Endothelial cell of umbilical vein (primary cell): ENCODE data around the gene ZDHHC20. TPM values are rescaled to one million over a fixed set of nuclear protein-coding genes. Genes with fewer than 3 reads are reported as not detected.

Source experiments
- BruUV-seq: library from RNA; stranded (reverse); fragments of 400-500 nt; replicated peaks from 2 replicates; lab custom pipeline; 2021; lab: Mats Ljungman, UMichigan
- CTCF ChIA-PET: fragments of 300-600, 350-600 bp; sonication (Branson Sonifier 250); formaldehyde crosslinking; loops from one replicate; lab custom pipeline; 2021; ENCODE audit warnings: antibody characterized with exemption, inconsistent platforms; lab: Charles Lee
- POLR2A ChIA-PET: fragments of 300-600, 350-600 bp; sonication (Branson Sonifier 250); formaldehyde crosslinking; loops from one replicate; lab custom pipeline; 2021; ENCODE audit warnings: antibody characterized with exemption, inconsistent platforms; lab: Charles Lee
- DNase-seq: peaks from one replicate; pipeline ENCODE4 v3.0.0-alpha.2; 2011; ENCODE audit warnings: low read depth, low spot score
- FAIRE-seq: peaks from 2 replicates; lab custom pipeline; 2011; peaks lifted over from hg19 to GRCh38; lab: Jason Lieb, UNC
- H2AFZ ChIP-seq: 2 replicates; pipeline ENCODE4 v1.6.0; 2012; ENCODE audit warnings: low read depth, low read length, control low read depth, inconsistent platforms
- H3K27ac ChIP-seq: 2 replicates; pipeline ENCODE4 v1.5.1; 2011; ENCODE audit warnings: low read depth, mild to moderate bottlenecking, control low read depth, low read length, moderate library complexity; ENCODE audit not compliant: insufficient read depth
- H3K27me3 ChIP-seq, 2 experiments: 2 replicates each; pipeline versions ENCODE4 v1.6.0 to v1.6.1; 2011; ENCODE audit warnings: low read length in 2 of 2, mixed read lengths in 1 of 2; ENCODE audit not compliant: control insufficient read depth in 2 of 2, insufficient read depth in 2 of 2
- H3K36me3 ChIP-seq, 2 experiments: 2 replicates in 1 of 2; 3 replicates in 1 of 2; pipeline ENCODE4 v1.5.1; 2011; ENCODE audit warnings: low read length in 2 of 2, mild to moderate bottlenecking in 1 of 2, moderate library complexity in 1 of 2; ENCODE audit not compliant: control insufficient read depth in 2 of 2, insufficient read depth in 2 of 2; ENCODE audit errors: extremely low read depth in 1 of 2
- H3K4me1 ChIP-seq: 3 replicates; pipeline ENCODE4 v1.5.1; 2011; ENCODE audit warnings: mild to moderate bottlenecking, low read length; ENCODE audit not compliant: control insufficient read depth, insufficient read depth; ENCODE audit errors: extremely low read depth
- H3K4me2 ChIP-seq: 2 replicates; pipeline ENCODE4 v1.6.1; 2011; ENCODE audit warnings: low read length, control low read depth, mixed read lengths; ENCODE audit not compliant: insufficient read depth
- H3K4me3 ChIP-seq, 3 experiments: fragments of 200-600 bp in 1 of 3; sonication (generic), shearing (Covaris generic) in 1 of 3; replicated peaks in 1 of 3; 2 replicates each; pipeline ENCODE4 v1.5.1; 2011 to 2016; ENCODE audit warnings: control low read depth in 3 of 3, low read length in 3 of 3, mild to moderate bottlenecking in 2 of 3, inconsistent platforms in 1 of 3, low read depth in 1 of 3, moderate library complexity in 1 of 3; ENCODE audit not compliant: insufficient read depth in 1 of 3
- H3K79me2 ChIP-seq: 2 replicates; pipeline ENCODE4 v1.6.0; 2012; ENCODE audit warnings: low read length, inconsistent platforms; ENCODE audit not compliant: control insufficient read depth, insufficient read depth
- H3K9ac ChIP-seq: replicated peaks from 2 replicates; pipeline ENCODE3; 2011; ENCODE audit warnings: low read length, control low read depth; ENCODE audit not compliant: insufficient read depth; ENCODE audit errors: extremely low read depth
- H3K9me1 ChIP-seq: replicated peaks from 3 replicates; pipeline ENCODE4 v1.6.0; 2011; ENCODE audit warnings: mild to moderate bottlenecking, low read length; ENCODE audit not compliant: control insufficient read depth, insufficient read depth; ENCODE audit errors: extremely low read depth
- H3K9me3 ChIP-seq: replicated peaks from 2 replicates; pipeline ENCODE4 v1.5.1; 2012; ENCODE audit warnings: low read length, inconsistent platforms; ENCODE audit not compliant: control insufficient read depth, insufficient read depth
- H4K20me1 ChIP-seq: replicated peaks from 2 replicates; pipeline ENCODE3; 2011; ENCODE audit warnings: mild to moderate bottlenecking, low read length; ENCODE audit not compliant: control insufficient read depth, insufficient read depth; ENCODE audit errors: extremely low read depth
- CTCF ChIP-seq, 2 donors: IDR thresholded peaks; 1 replicate in 1 of 2; 2 replicates in 1 of 2; pipeline ENCODE4 v1.5.1; 2011; ENCODE audit warnings: low read length in 2 of 2, mild to moderate bottlenecking in 2 of 2, moderate library complexity in 2 of 2, control low read depth in 1 of 2, inconsistent platforms in 1 of 2, low read depth in 1 of 2; ENCODE audit not compliant: insufficient read depth in 1 of 2; ENCODE audit errors: extremely low read depth in 1 of 2
- EZH2 ChIP-seq: IDR thresholded peaks from 2 replicates; pipeline ENCODE4 v1.6.1; 2012; ENCODE audit warnings: borderline replicate concordance, low read depth, mild to moderate bottlenecking, moderate library complexity, low read length, inconsistent platforms; ENCODE audit not compliant: severe bottlenecking
- FOS ChIP-seq: IDR thresholded peaks from 2 replicates; pipeline ENCODE4 v1.6.1; 2011; ENCODE audit warnings: mild to moderate bottlenecking, low read length, moderate library complexity, borderline replicate concordance; ENCODE audit not compliant: insufficient read depth
- GATA2 ChIP-seq: IDR thresholded peaks from 2 replicates; pipeline ENCODE4 v1.7.0; 2011; ENCODE audit warnings: low read depth, mild to moderate bottlenecking, moderate library complexity, mixed read lengths, low read length; ENCODE audit not compliant: insufficient read length, insufficient read depth
- JUN ChIP-seq: IDR thresholded peaks from 2 replicates; pipeline ENCODE4 v1.6.1; 2011; ENCODE audit warnings: borderline replicate concordance, low read depth; ENCODE audit not compliant: insufficient read length, insufficient read depth
- MAX ChIP-seq: IDR thresholded peaks from 2 replicates; pipeline ENCODE4 v1.6.1; 2011; ENCODE audit not compliant: insufficient read depth, insufficient read length
- MYC ChIP-seq: IDR thresholded peaks from one replicate; pipeline ENCODE4 v1.6.1; 2011; ENCODE audit warnings: mild to moderate bottlenecking, low read depth, low read length
- POLR2A ChIP-seq: IDR thresholded peaks from 2 replicates; pipeline ENCODE4 v1.6.1; 2012; ENCODE audit warnings: low read depth, mild to moderate bottlenecking, control low read depth, low read length
- POLR2AphosphoS5 ChIP-seq: IDR thresholded peaks from 2 replicates; pipeline ENCODE4 v1.6.1; 2012; ENCODE audit warnings: low read depth, mild to moderate bottlenecking, control low read depth, low read length, moderate library complexity; ENCODE audit not compliant: insufficient read depth
- dilution Hi-C: fragments of 300-500 bp; cut with MboI; formaldehyde crosslinking; loops from one replicate; pipeline ENCODE4 v1.15.0; 2019; ENCODE audit warnings: low sequenced_read_pairs; ENCODE audit not compliant: extremely low pct_ligation_motif_present
- intact Hi-C: fragments of 100-400 bp; cut with micrococcal nuclease; formaldehyde crosslinking; loops from one replicate; pipeline ENCODE4 v1.10.0; 2022
- polyA plus RNA-seq, 4 experiments: library from polyadenylated mRNA; depleted of rRNA in 3 of 4; stranded (reverse) in 3 of 4; unstranded in 1 of 4; fragments of >200 nt; gene quantifications; 2 replicates each; pipeline versions ENCODE4 v1.2.1 to v1.2.3, GENCODE V29; 2011 to 2012; ENCODE audit warnings: missing spikeins in 1 of 4
- total RNA-seq: library from RNA; stranded (reverse); gene quantifications from 2 replicates; pipeline ENCODE4 v1.2.3, GENCODE V29; 2021

Gene ZDHHC20
- total and polyA plus RNA-seq, 2 donors (not counting 3 experiments of a cell fraction or from before 2014, with no cell fraction given) = 22.1 to 59.4 TPM

- no TSS peak for BruUV-seq
- POLR2A ChIA-PET = no interaction called here
These were observed 4.3 kb upstream of the ZDHHC20 start for GRCh38 chr13:21463424-21463823.

More at GRCh38 chr13:21463424-21463823, 4.3 kb upstream of the ZDHHC20 start:
- H3K9me1 ChIP-seq = no peaks in the 10 kb centered on the region
- no peaks in the 10 kb centered on the region for H3K36me3 ChIP-seq
- no peak for DNase-seq
- H3K4me1 ChIP-seq = no peaks in the 10 kb centered on the region
- no peak overlapping the region for H3K9ac ChIP-seq
- dilution Hi-C loops = no loop called here
- H3K4me3 ChIP-seq = no peak overlapping the region
- H4K20me1 ChIP-seq = no peaks in the 10 kb centered on the region
- H3K4me2 ChIP-seq = no peak overlapping the region
- H3K79me2 ChIP-seq = peaks cover 3% of the 10 kb centered on the region
- H2AFZ ChIP-seq = no peak overlapping the region
- CTCF ChIA-PET = interaction anchor here (0.6 to 0.9 kb wide), 2 partner anchors 166 to 520 kb away, joined by 5 read pairs; no protein-coding TSS in a partner anchor
- no peak for FAIRE-seq
- TF ChIP-seq MAX (no peak), FOS (no peak), GATA2 (no peak), MYC (no peak), POLR2AphosphoS5 (no peak), EZH2 (no peak), JUN (no peak), POLR2A (no peak), CTCF (IDR thresholded peaks at IDR 0.05; ENCODE audit: extremely low read depth in 1 of 2, insufficient read depth in 1 of 2, low read depth in 1 of 2, low read length in 2 of 2) (no peak)
- intact Hi-C loops = no loop called here
- H3K27me3 ChIP-seq = peaks cover 2 to 4% of the 10 kb centered on the region in 2 experiments
- H3K27ac ChIP-seq = no peak overlapping the region
- H3K9me3 ChIP-seq = no peaks in the 10 kb centered on the region
